Activated CD8-positive, alpha-beta memory T cell treated with anti-CD3 and anti-CD28 coated beads, Interleukin-2, amount 10 ng/mL, durations not matched to agents 7 days and 5 days (primary cell): ENCODE measurements around the gene IFI27L2. TPM values are rescaled to one million over a fixed set of nuclear protein-coding genes. Genes with fewer than 3 reads are reported as not detected.

Experiments
- ATAC-seq: fragments of 150-1000 bp; cut with Tn5 transposase; one replicate; pipeline ENCODE4 v1.10.0; 2021; ENCODE audit warnings: moderate library complexity
- CTCF ChIA-PET: fragments of 350-600 bp; sonication (Branson Sonifier 250); formaldehyde crosslinking; loops from one replicate; lab custom pipeline; 2021; ENCODE audit warnings: antibody characterized with exemption; lab: Charles Lee
- DNase-seq: peaks from one replicate; pipeline ENCODE4 v3.0.0-alpha.2; 2020
- H3K27ac Mint-ChIP-seq: one replicate; pipeline ENCODE4 v1.8.0; 2021; ENCODE audit warnings: mild to moderate bottlenecking, mixed read lengths
- H3K27me3 Mint-ChIP-seq: one replicate; pipeline ENCODE4 v1.8.0; 2021; ENCODE audit warnings: mixed read lengths
- H3K36me3 Mint-ChIP-seq: one replicate; pipeline ENCODE4 v1.8.0; 2021; ENCODE audit warnings: mild to moderate bottlenecking, mixed read lengths
- H3K4me1 Mint-ChIP-seq: one replicate; pipeline ENCODE4 v1.8.0; 2021; ENCODE audit warnings: mixed read lengths
- H3K4me3 Mint-ChIP-seq: one replicate; pipeline ENCODE4 v1.8.0; 2021; ENCODE audit warnings: mild to moderate bottlenecking, moderate library complexity, mixed read lengths
- H3K9me3 Mint-ChIP-seq: one replicate; pipeline ENCODE4 v1.8.0; 2022; ENCODE audit warnings: low read depth, mixed read lengths
- total RNA-seq, 2 experiments: library from RNA; stranded (reverse); gene quantifications; one replicate each; pipeline ENCODE4 v1.2.3, GENCODE V29; 2021

IFI27L2 gene
- total RNA-seq, 2 experiments from 2014 or later, result 95.5 to 112 TPM

GRCh38 chr14:94102768-94103482 lies 26.5 kb downstream of the IFI27L2 start:
- Mint-ChIP-seq H3K27me3 (no peaks in the 10 kb centered on the region), H3K9me3 (no peaks in the 10 kb centered on the region), H3K4me1 (no peaks in the 10 kb centered on the region), H3K4me3 (no peak overlapping the region), H3K27ac (no peak overlapping the region), H3K36me3 (peaks cover 2% of the 10 kb centered on the region)
- no peak for DNase-seq
- CTCF ChIA-PET, result interaction anchor here (0.6 kb wide), 1 partner anchor 299 kb away, joined by 3 read pairs; no protein-coding TSS in a partner anchor
- no peak for ATAC-seq

GRCh38 chr14:94101748-94102147 lies 27.7 kb downstream of the IFI27L2 start:
- DNase-seq, result no peak
- H3K4me1 Mint-ChIP-seq, result no peaks in the 10 kb centered on the region
- no peaks in the 10 kb centered on the region for H3K27me3 Mint-ChIP-seq
- H3K9me3 Mint-ChIP-seq, result no peaks in the 10 kb centered on the region
- H3K27ac Mint-ChIP-seq, result no peak overlapping the region
- ATAC-seq, result no peak
- CTCF ChIA-PET, result no interaction called here
- no peak overlapping the region for H3K4me3 Mint-ChIP-seq
- H3K36me3 Mint-ChIP-seq, result no peaks in the 10 kb centered on the region

- Mint-ChIP-seq H3K4me1 (no peaks in the 10 kb centered on the region), H3K4me3 (no peak overlapping the region), H3K36me3 (no peaks in the 10 kb centered on the region), H3K27ac (no peak overlapping the region), H3K27me3 (no peaks in the 10 kb centered on the region), H3K9me3 (no peaks in the 10 kb centered on the region)
- CTCF ChIA-PET, result interaction anchor here (1.3 kb wide), 1 partner anchor 100 kb away, joined by 3 read pairs; no protein-coding TSS in a partner anchor
- ATAC-seq (no peak), DNase-seq (no peak)
Observed at GRCh38 chr14:94100847-94101246, 28.6 kb downstream of the IFI27L2 start.

- H3K36me3 Mint-ChIP-seq, result peaks cover 2% of the 10 kb centered on the region
- no peaks in the 10 kb centered on the region for H3K27me3 Mint-ChIP-seq
- peak; percentile 18 for DNase-seq
- no peak for ATAC-seq
- H3K4me3 Mint-ChIP-seq, result no peak overlapping the region
- no peaks in the 10 kb centered on the region for H3K9me3 Mint-ChIP-seq
- H3K4me1 Mint-ChIP-seq, result no peaks in the 10 kb centered on the region
- CTCF ChIA-PET, result no interaction called here
- H3K27ac Mint-ChIP-seq, result no peak overlapping the region
Observed at GRCh38 chr14:94099006-94099405, 30.4 kb downstream of the IFI27L2 start.

- ATAC-seq (no peak), DNase-seq (peak; percentile 36)
- no peak overlapping the region for H3K27ac Mint-ChIP-seq
- H3K4me3 Mint-ChIP-seq, result no peak overlapping the region
- peaks cover 2% of the 10 kb centered on the region for H3K36me3 Mint-ChIP-seq
- H3K9me3 Mint-ChIP-seq, result no peaks in the 10 kb centered on the region
- CTCF ChIA-PET, result no interaction called here
- H3K27me3 Mint-ChIP-seq, result no peaks in the 10 kb centered on the region
- no peaks in the 10 kb centered on the region for H3K4me1 Mint-ChIP-seq
Observed at GRCh38 chr14:94098326-94098992, 30.9 kb downstream of the IFI27L2 start.

- CTCF ChIA-PET, result interaction anchor here (0.6 kb wide), 1 partner anchor 158 kb away, joined by 5 read pairs; no protein-coding TSS in a partner anchor
Observed at GRCh38 chr14:94097091-94097490, 32.3 kb downstream of the IFI27L2 start.

GRCh38 chr14:94093418-94093817 lies 36.0 kb downstream of the IFI27L2 start:
- H3K27ac Mint-ChIP-seq, result no peak overlapping the region
- CTCF ChIA-PET, result interaction anchor here (1.2 kb wide), 1 partner anchor 58 kb away, joined by 3 read pairs; no protein-coding TSS in a partner anchor
- ATAC-seq, result no peak
- H3K9me3 Mint-ChIP-seq, result no peaks in the 10 kb centered on the region
- DNase-seq, result no peak
- no peaks in the 10 kb centered on the region for H3K4me1 Mint-ChIP-seq
- H3K4me3 Mint-ChIP-seq, result no peak overlapping the region
- no peaks in the 10 kb centered on the region for H3K27me3 Mint-ChIP-seq
- H3K36me3 Mint-ChIP-seq, result peaks cover 4% of the 10 kb centered on the region

More at GRCh38 chr14:94097091-94097490, 32.3 kb downstream of the IFI27L2 start:
- Mint-ChIP-seq H3K4me1 (no peaks in the 10 kb centered on the region), H3K27me3 (no peaks in the 10 kb centered on the region), H3K27ac (no peak overlapping the region), H3K4me3 (no peak overlapping the region), H3K9me3 (no peaks in the 10 kb centered on the region), H3K36me3 (peaks cover 2% of the 10 kb centered on the region)
- ATAC-seq (no peak), DNase-seq (peak; percentile 4)

- DNase-seq (no peak), ATAC-seq (no peak)
- H3K27me3 Mint-ChIP-seq, result no peaks in the 10 kb centered on the region
- no peak overlapping the region for H3K27ac Mint-ChIP-seq
- H3K36me3 Mint-ChIP-seq, result peaks cover 16% of the 10 kb centered on the region
- H3K4me1 Mint-ChIP-seq, result peaks cover 1% of the 10 kb centered on the region
- CTCF ChIA-PET, result interaction anchor here (1.2 to 1.8 kb wide), 2 partner anchors 8 to 149 kb away, joined by 3 to 5 read pairs; partner anchors contain the start of genes DDX24 and IFI27L1
- H3K4me3 Mint-ChIP-seq, result no peak overlapping the region
- H3K9me3 Mint-ChIP-seq, result peaks cover 2% of the 10 kb centered on the region
Observed at GRCh38 chr14:94089479-94089878, 39.9 kb downstream of the IFI27L2 start.

GRCh38 chr14:94088516-94088915 lies 40.9 kb downstream of the IFI27L2 start:
- no peak for DNase-seq
- no peak overlapping the region for H3K27ac Mint-ChIP-seq
- H3K4me3 Mint-ChIP-seq, result no peak overlapping the region
- H3K4me1 Mint-ChIP-seq, result peaks cover 2% of the 10 kb centered on the region
- ATAC-seq, result no peak
- no peaks in the 10 kb centered on the region for H3K27me3 Mint-ChIP-seq
- H3K36me3 Mint-ChIP-seq, result peaks cover 16% of the 10 kb centered on the region
- peaks cover 2% of the 10 kb centered on the region for H3K9me3 Mint-ChIP-seq
- CTCF ChIA-PET, result interaction anchor here (0.8 kb wide), 1 partner anchor 48 kb away, joined by 4 read pairs; no protein-coding TSS in a partner anchor

- Mint-ChIP-seq H3K27ac (no peak overlapping the region), H3K4me1 (peaks cover 8% of the 10 kb centered on the region), H3K4me3 (no peak overlapping the region), H3K36me3 (peaks cover 20% of the 10 kb centered on the region), H3K9me3 (peaks cover 2% of the 10 kb centered on the region), H3K27me3 (no peaks in the 10 kb centered on the region)
- no peak for ATAC-seq
- CTCF ChIA-PET, result interaction anchor here (0.8 kb wide), 1 partner anchor 49 kb away, joined by 4 read pairs; no protein-coding TSS in a partner anchor
- no peak for DNase-seq
Observed at GRCh38 chr14:94087891-94088290, 41.5 kb downstream of the IFI27L2 start.

GRCh38 chr14:94081386-94081820 lies 48.0 kb downstream of the IFI27L2 start:
- peaks cover 53% of the 10 kb centered on the region for H3K36me3 Mint-ChIP-seq
- DNase-seq (no peak), ATAC-seq (peak; percentile 28)
- no peaks in the 10 kb centered on the region for H3K27me3 Mint-ChIP-seq
- peak overlapping the region; percentile 95 for H3K4me3 Mint-ChIP-seq
- CTCF ChIA-PET, result interaction anchor here (1.0 to 4.6 kb wide), 16 partner anchors 8 to 141 kb away, joined by 3 to 24 read pairs (median 4); partner anchors contain the start of gene IFI27L2
- peaks cover 56% of the 10 kb centered on the region for H3K4me1 Mint-ChIP-seq
- H3K9me3 Mint-ChIP-seq, result peaks cover 2% of the 10 kb centered on the region
- H3K27ac Mint-ChIP-seq, result peak overlapping the region; percentile 98

GRCh38 chr14:94080621-94081385 lies 48.6 kb downstream of the IFI27L2 start, which contains the start of the genes DDX24 and IFI27L1:
Gene DDX24, minus strand, starts transcription at chr14:94081202. Its CDS starts 1,460 bp downstream, at chr14:94079742.
Gene IFI27L1, plus strand, starts transcription at chr14:94081310. Its CDS starts 15,628 bp downstream, at chr14:94096938.
- CTCF ChIA-PET, result interaction anchor here (1.0 to 4.6 kb wide), 15 partner anchors 9 to 141 kb away, joined by 3 to 24 read pairs (median 4); partner anchors contain the start of gene IFI27L2
- Mint-ChIP-seq H3K27me3 (no peaks in the 10 kb centered on the region), H3K4me3 (peak within 1 kb of the TSS; percentile 95), H3K27ac (peak within 1 kb of the TSS; percentile 98), H3K9me3 (no peaks in the 10 kb centered on the region), H3K36me3 (peaks cover 53% of the 10 kb centered on the region), H3K4me1 (peaks cover 57% of the 10 kb centered on the region)
- peak; percentile 97 for ATAC-seq
- DNase-seq, result peak; percentile 98
